Mesendoderm (in vitro differentiated cells): ENCODE measurements around the gene CCDC69.
A peak's percentile ranks its signal among the peaks of the same experiment; 100 is the strongest.

ENCODE experiments used
- DNase-seq: peaks from one replicate; pipeline ENCODE4 v3.0.0; 2013
- H2AK5ac ChIP-seq: 2 replicates; pipeline ENCODE4 v1.6.1; 2013; ENCODE audit warnings: low read length, inconsistent platforms
- H2BK120ac ChIP-seq: 2 replicates; pipeline ENCODE4 v1.6.1; 2013; ENCODE audit warnings: low read depth, mild to moderate bottlenecking, low read length, moderate library complexity, mixed read lengths
- H2BK15ac ChIP-seq: replicated peaks from 2 replicates; pipeline ENCODE4 v1.6.1; 2013; ENCODE audit warnings: low read depth, mild to moderate bottlenecking, moderate library complexity
- H2BK5ac ChIP-seq: 2 replicates; pipeline ENCODE4 v1.6.1; 2013; ENCODE audit warnings: low read length, inconsistent platforms
- H3K18ac ChIP-seq: 2 replicates; pipeline ENCODE4 v1.6.1; 2013; ENCODE audit warnings: mild to moderate bottlenecking, low read length, mixed read lengths
- H3K23ac ChIP-seq: one replicate; pipeline ENCODE4 v1.6.1; 2013; ENCODE audit warnings: low read length
- H3K27ac ChIP-seq: 2 replicates; pipeline ENCODE4 v1.5.1; 2013; ENCODE audit warnings: low read depth, mild to moderate bottlenecking, inconsistent platforms, low read length, moderate library complexity
- H3K27me3 ChIP-seq: 2 replicates; pipeline ENCODE4 v1.6.1; 2013; ENCODE audit warnings: low read length, control low read depth, mild to moderate bottlenecking, inconsistent platforms; ENCODE audit not compliant: insufficient read depth, poor library complexity
- H3K36me3 ChIP-seq: 2 replicates; pipeline ENCODE4 v1.6.1; 2013; ENCODE audit warnings: low read length, inconsistent platforms; ENCODE audit not compliant: control insufficient read depth, insufficient read depth
- H3K4ac ChIP-seq: one replicate; pipeline ENCODE4 v1.6.1; 2013; ENCODE audit warnings: low read depth, mild to moderate bottlenecking, low read length, moderate library complexity
- H3K4me1 ChIP-seq: 2 replicates; pipeline ENCODE4 v1.6.1; 2013; ENCODE audit warnings: low read depth, low read length, inconsistent platforms; ENCODE audit not compliant: control insufficient read depth
- H3K4me2 ChIP-seq: 2 replicates; pipeline ENCODE4 v1.6.1; 2013; ENCODE audit warnings: low read length
- H3K4me3 ChIP-seq: 2 replicates; pipeline ENCODE4 v1.5.1; 2013; ENCODE audit warnings: mild to moderate bottlenecking, low read length
- H3K56ac ChIP-seq: one replicate; pipeline ENCODE4 v1.6.1; 2013; ENCODE audit warnings: low read length
- H3K79me1 ChIP-seq: 2 replicates; pipeline ENCODE4 v1.6.1; 2013; ENCODE audit warnings: low read length, inconsistent platforms
- H3K79me2 ChIP-seq: 2 replicates; pipeline ENCODE4 v1.6.1; 2013; ENCODE audit warnings: mild to moderate bottlenecking, low read length; ENCODE audit not compliant: control insufficient read depth, insufficient read depth
- H3K9ac ChIP-seq: 2 replicates; pipeline ENCODE4 v1.6.1; 2013; ENCODE audit warnings: low read length, inconsistent platforms
- H4K5ac ChIP-seq: one replicate; pipeline ENCODE4 v1.6.1; 2013; ENCODE audit warnings: low read length
- H4K8ac ChIP-seq: one replicate; pipeline ENCODE4 v1.6.1; 2013; ENCODE audit warnings: low read depth, mild to moderate bottlenecking, control low read depth, low read length, moderate library complexity
- WGBS: extraction: QIAGEN DNeasy Blood & Tissue Kit; methylation state at CpG from one replicate; pipeline ENCODE4 v1.1.7; 2013; ENCODE audit warnings: low lambda C conversion rate, missing lambda C conversion rate; ENCODE audit not compliant: insufficient coverage; ENCODE audit errors: extremely low coverage; 5-methylcytosine and 5-hydroxymethylcytosine counted together

The CCDC69 gene

GRCh38 chr5:151164687-151165392 lies 59.1 kb downstream of the CCDC69 start:
- Histone ChIP-seq H2AK5ac (no peak overlapping the region), H3K56ac (no peak overlapping the region), H3K9ac (no peak overlapping the region), H3K36me3 (no peaks in the 10 kb centered on the region), H3K23ac (no peak overlapping the region), H3K4ac (no peak overlapping the region), H4K5ac (no peak overlapping the region), H3K4me3 (no peak overlapping the region), H3K18ac (no peak overlapping the region), H2BK120ac (no peak overlapping the region), H2BK15ac (no peak overlapping the region), H3K79me2 (no peaks in the 10 kb centered on the region), H3K27me3 (no peaks in the 10 kb centered on the region), H3K4me1 (no peaks in the 10 kb centered on the region), H3K4me2 (no peak overlapping the region), H4K8ac (no peak overlapping the region), H3K79me1 (no peaks in the 10 kb centered on the region), H2BK5ac (no peak overlapping the region), H3K27ac (no peak overlapping the region)
- no CpG with 5 or more reads among the region's 8 CpGs for WGBS
- peak; percentile 87 for DNase-seq

DNA sequence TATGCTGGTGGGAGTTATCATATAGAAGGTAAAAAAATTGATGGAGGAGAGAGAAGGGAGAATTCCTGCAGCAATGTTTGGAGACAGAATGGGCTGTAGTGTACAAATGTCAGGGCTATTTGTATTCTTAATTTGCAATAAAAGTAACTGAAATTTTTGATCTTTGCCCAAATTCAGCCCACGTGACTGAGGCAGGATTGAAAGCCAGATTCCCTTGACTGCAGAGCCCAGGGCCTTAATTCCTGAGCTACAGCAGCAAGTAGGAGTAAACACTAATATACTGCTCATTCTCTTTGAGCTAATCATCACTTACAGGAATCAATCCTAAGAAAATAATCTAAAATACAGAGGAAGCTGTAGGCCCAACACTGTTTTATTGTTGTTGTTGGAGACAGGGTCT lies 61.1 kb downstream of the CCDC69 start:
- Histone ChIP-seq H3K27ac (no peak overlapping the region), H2BK120ac (no peak overlapping the region), H3K4me1 (peaks cover 6% of the 10 kb centered on the region), H3K56ac (no peak overlapping the region), H3K4ac (no peak overlapping the region), H3K79me2 (no peaks in the 10 kb centered on the region), H2AK5ac (no peak overlapping the region), H4K5ac (no peak overlapping the region), H3K4me2 (no peak overlapping the region), H3K4me3 (no peak overlapping the region), H2BK15ac (no peak overlapping the region), H3K79me1 (no peaks in the 10 kb centered on the region), H3K36me3 (no peaks in the 10 kb centered on the region), H4K8ac (no peak overlapping the region), H2BK5ac (no peak overlapping the region), H3K27me3 (no peaks in the 10 kb centered on the region), H3K18ac (no peak overlapping the region), H3K9ac (no peak overlapping the region), H3K23ac (no peak overlapping the region)
- no peak for DNase-seq
- WGBS = no CpG with 5 or more reads among the region's 1 CpG

GRCh38 chr5:151159649-151160373 lies 64.1 kb downstream of the CCDC69 start:
- H3K4ac ChIP-seq = peak overlapping the region; percentile 57
- no peak overlapping the region for H2AK5ac ChIP-seq
- peaks cover 26% of the 10 kb centered on the region for H3K79me2 ChIP-seq
- H3K4me2 ChIP-seq = no peak overlapping the region
- H3K4me3 ChIP-seq = no peak overlapping the region
- WGBS = no CpG with 5 or more reads among the region's 9 CpGs
- H3K36me3 ChIP-seq = no peaks in the 10 kb centered on the region
- peaks cover 19% of the 10 kb centered on the region for H3K4me1 ChIP-seq
- H4K8ac ChIP-seq = no peak overlapping the region
- H3K23ac ChIP-seq = no peak overlapping the region
- H4K5ac ChIP-seq = no peak overlapping the region
- H3K79me1 ChIP-seq = peaks cover 20% of the 10 kb centered on the region
- DNase-seq = no peak
- H3K56ac ChIP-seq = no peak overlapping the region
- no peak overlapping the region for H2BK120ac ChIP-seq
- H3K18ac ChIP-seq = peak overlapping the region; percentile 22
- no peak overlapping the region for H3K27ac ChIP-seq
- no peak overlapping the region for H3K9ac ChIP-seq
- no peak overlapping the region for H2BK5ac ChIP-seq
- H2BK15ac ChIP-seq = no peak overlapping the region
- H3K27me3 ChIP-seq = no peaks in the 10 kb centered on the region

DNA sequence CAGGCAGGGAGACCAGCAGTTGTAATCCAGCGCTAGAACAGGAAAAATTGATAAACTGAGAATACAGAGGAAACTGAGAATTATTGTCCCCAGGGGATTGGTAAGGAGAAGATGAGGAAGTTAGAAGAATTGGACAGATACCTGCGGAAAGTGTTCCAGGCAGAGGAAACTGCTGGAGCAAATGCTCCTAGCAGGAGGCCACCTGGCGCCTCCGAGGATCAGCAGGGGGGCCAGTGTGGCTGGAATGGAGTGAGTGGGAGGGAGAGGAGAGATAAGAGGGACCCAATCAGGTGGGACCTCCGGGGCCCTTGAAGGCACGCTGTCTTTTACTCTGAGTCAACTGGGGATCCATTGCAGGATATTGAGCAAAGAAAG lies 65.6 kb downstream of the CCDC69 start:
- no peaks in the 10 kb centered on the region for H3K27me3 ChIP-seq
- no peak overlapping the region for H4K5ac ChIP-seq
- peak overlapping the region; percentile 62 for H3K18ac ChIP-seq
- H2AK5ac ChIP-seq = no peak overlapping the region
- H3K79me1 ChIP-seq = peaks cover 23% of the 10 kb centered on the region
- H3K36me3 ChIP-seq = no peaks in the 10 kb centered on the region
- H4K8ac ChIP-seq = no peak overlapping the region
- H3K9ac ChIP-seq = peak overlapping the region; percentile 53
- H3K27ac ChIP-seq = peak overlapping the region; percentile 61
- peak; percentile 89 for DNase-seq
- peak overlapping the region; percentile 29 for H3K4me2 ChIP-seq
- H2BK15ac ChIP-seq = no peak overlapping the region
- H3K4me1 ChIP-seq = peaks cover 24% of the 10 kb centered on the region
- peak overlapping the region; percentile 1 for H3K4me3 ChIP-seq
- H3K23ac ChIP-seq = no peak overlapping the region
- peak overlapping the region; percentile 64 for H3K4ac ChIP-seq
- peak overlapping the region; percentile 78 for H3K56ac ChIP-seq
- WGBS = no CpG with 5 or more reads among the region's 6 CpGs
- peaks cover 33% of the 10 kb centered on the region for H3K79me2 ChIP-seq
- peak overlapping the region; percentile 20 for H2BK5ac ChIP-seq
- H2BK120ac ChIP-seq = no peak overlapping the region

DNA sequence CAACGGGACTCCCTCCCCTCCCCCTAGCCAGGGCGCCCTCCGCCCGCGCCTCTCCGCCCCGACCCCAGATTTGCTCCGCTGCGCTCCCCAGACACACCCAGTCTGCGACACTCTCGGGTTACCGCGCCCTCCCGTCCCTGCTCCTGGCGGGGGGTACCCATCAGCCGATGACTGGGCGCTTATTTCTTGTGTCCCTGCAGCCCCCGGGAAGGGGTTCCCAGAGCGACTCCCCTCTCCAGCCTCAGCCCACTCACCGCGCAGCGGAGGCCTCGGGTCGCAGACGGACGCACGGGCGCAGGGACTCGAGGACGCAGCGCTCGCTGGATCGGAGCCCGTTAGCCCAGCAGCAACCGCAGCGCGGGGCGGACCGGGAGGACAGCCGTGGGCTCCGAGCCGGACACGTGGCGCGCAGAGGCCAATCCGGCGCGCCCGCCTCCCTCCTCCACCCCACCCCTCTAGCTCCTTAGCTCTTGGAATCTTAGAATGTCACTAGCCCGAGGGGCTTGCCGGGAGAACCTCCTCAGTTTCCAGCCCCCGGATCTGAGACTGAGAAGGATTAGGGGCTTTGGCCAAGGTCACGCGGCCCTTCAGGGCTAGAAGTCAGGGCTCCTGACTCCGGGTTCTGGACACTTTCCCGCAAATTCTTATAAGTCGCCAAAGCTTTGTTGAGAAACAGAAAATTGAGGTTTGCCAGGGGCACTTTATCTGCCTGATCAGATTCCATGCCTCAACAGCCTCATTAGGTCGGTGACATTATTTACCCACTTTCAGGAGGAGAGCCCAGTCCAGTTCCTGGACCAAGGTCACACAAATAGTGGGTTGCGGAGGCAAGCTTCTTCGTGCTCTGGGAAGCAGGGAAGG lies 66.2 kb downstream of the CCDC69 start, which contains the start of gene ANXA6:
TSS of gene ANXA6 (minus strand) at position 354 of the 861 bp plus-strand sequence. CDS start 9,878 bp downstream, outside the sequence.
- no CpG with 5 or more reads among the region's 60 CpGs for WGBS
- H3K27ac ChIP-seq = peak within 1 kb of the TSS; percentile 65
- peak within 1 kb of the TSS; percentile 69 for H3K23ac ChIP-seq
- no peak within 1 kb of the TSS for H2BK15ac ChIP-seq
- peak within 1 kb of the TSS; percentile 64 for H3K4ac ChIP-seq
- H3K4me2 ChIP-seq = peak within 1 kb of the TSS; percentile 94
- no peak within 1 kb of the TSS for H4K5ac ChIP-seq
- peaks cover 26% of the 10 kb centered on the region for H3K4me1 ChIP-seq
- H3K27me3 ChIP-seq = no peaks in the 10 kb centered on the region
- peak within 1 kb of the TSS; percentile 62 for H3K18ac ChIP-seq
- peak; percentile 96 for DNase-seq
- peak within 1 kb of the TSS; percentile 94 for H3K56ac ChIP-seq
- H2AK5ac ChIP-seq = peak within 1 kb of the TSS; percentile 71
- H3K4me3 ChIP-seq = peak within 1 kb of the TSS; percentile 84
- H3K9ac ChIP-seq = peak within 1 kb of the TSS; percentile 96
- H3K79me2 ChIP-seq = peaks cover 38% of the 10 kb centered on the region
- no peaks in the 10 kb centered on the region for H3K36me3 ChIP-seq
- peaks cover 26% of the 10 kb centered on the region for H3K79me1 ChIP-seq
- peak within 1 kb of the TSS; percentile 54 for H2BK120ac ChIP-seq
- H2BK5ac ChIP-seq = peak within 1 kb of the TSS; percentile 85
- no peak within 1 kb of the TSS for H4K8ac ChIP-seq
